Hepatocyte (in vitro differentiated cells): ENCODE results near the gene CPB1. TPM values are rescaled to one million over a fixed set of nuclear protein-coding genes. Genes with fewer than 3 reads are reported as not detected.

Experiments used
- DNase-seq: peaks from one replicate; pipeline ENCODE4 v3.0.0-alpha.2; 2016; ENCODE audit warnings: low spot score
- H2AFZ ChIP-seq: fragments of 200-600 bp; sonication (generic); 2 replicates; pipeline ENCODE4 v1.6.0; 2016; ENCODE audit warnings: antibody characterized with exemption, mild to moderate bottlenecking
- H3K27ac ChIP-seq: fragments of 200-600 bp; sonication (generic); 2 replicates; pipeline ENCODE4 v1.5.1; 2016; ENCODE audit warnings: mild to moderate bottlenecking
- H3K27me3 ChIP-seq: fragments of 200-600 bp; sonication (generic); 2 replicates; pipeline ENCODE4 v1.6.1; 2016
- H3K36me3 ChIP-seq: fragments of 200-600 bp; sonication (generic); replicated peaks from 2 replicates; pipeline ENCODE4 v1.5.1; 2016; ENCODE audit warnings: low read depth; ENCODE audit not compliant: insufficient read depth
- H3K4me1 ChIP-seq: fragments of 200-600 bp; sonication (generic); 2 replicates; pipeline ENCODE4 v1.5.1; 2016; ENCODE audit warnings: mild to moderate bottlenecking, moderate library complexity; ENCODE audit not compliant: insufficient read depth
- H3K4me2 ChIP-seq: fragments of 200-600 bp; sonication (generic); 2 replicates; pipeline ENCODE4 v1.6.0; 2016
- H3K4me3 ChIP-seq: fragments of 200-600 bp; sonication (generic); 2 replicates; pipeline ENCODE4 v1.5.1; 2016; ENCODE audit warnings: mild to moderate bottlenecking
- H3K79me2 ChIP-seq: fragments of 200-600 bp; sonication (generic); 2 replicates; pipeline ENCODE4 v1.6.0; 2017; ENCODE audit warnings: mild to moderate bottlenecking
- H3K9me2 ChIP-seq: fragments of 200-600 bp; sonication (generic); replicated peaks from 2 replicates; pipeline ENCODE4 v1.6.0; 2017; ENCODE audit warnings: mild to moderate bottlenecking; ENCODE audit not compliant: insufficient read depth
- H3K9me3 ChIP-seq: fragments of 200-600 bp; sonication (generic); 2 replicates; pipeline ENCODE4 v1.5.1; 2016; ENCODE audit warnings: low read depth, mild to moderate bottlenecking
- H4K20me1 ChIP-seq: fragments of 200-600 bp; sonication (generic); 2 replicates; pipeline ENCODE4 v1.6.0; 2016; ENCODE audit warnings: mild to moderate bottlenecking; ENCODE audit not compliant: insufficient read depth, poor library complexity, severe bottlenecking
- EZH2 ChIP-seq: fragments of 200-600 bp; sonication (generic); IDR thresholded peaks from 2 replicates; pipeline ENCODE4 v1.6.1; 2016; ENCODE audit warnings: antibody characterized with exemption, mild to moderate bottlenecking, borderline replicate concordance
- EZH2phosphoT487 ChIP-seq: fragments of 200-600 bp; sonication (generic); IDR thresholded peaks from one replicate; pipeline ENCODE4 v1.6.1; 2018; ENCODE audit warnings: antibody characterized with exemption, mild to moderate bottlenecking, low read depth, moderate library complexity; ENCODE audit not compliant: unreplicated experiment, severe bottlenecking
- WGBS: methylation state at CpG from one replicate; pipeline ENCODE4 v1.1.6; 2016; ENCODE audit warnings: low lambda C conversion rate; ENCODE audit errors: missing lambda C conversion rate; 5-methylcytosine and 5-hydroxymethylcytosine counted together
- polyA plus RNA-seq: library from polyadenylated mRNA; unstranded; fragments of >200 nt; fragmentation: Nextera tagmentation; extraction: Ambion mirVana; gene quantifications from 2 replicates; pipeline ENCODE4 v1.2.1, GENCODE V29; 2016
- total RNA-seq: library from RNA; depleted of rRNA; stranded (reverse); fragments of >200 nt; gene quantifications from 2 replicates; pipeline ENCODE4 v1.2.3, GENCODE V29; 2014
- TF ChIP-seq, protein P1 (sequence below): fragments of 200-600 bp; sonication (generic); IDR thresholded peaks from 2 replicates; pipeline ENCODE4 v1.5.1; 2016; ENCODE audit warnings: antibody characterized with exemption, mild to moderate bottlenecking; ENCODE audit not compliant: poor library complexity

CPB1 gene
- total and polyA plus RNA-seq, 2 experiments from 2014 or later: not detected

DNA sequence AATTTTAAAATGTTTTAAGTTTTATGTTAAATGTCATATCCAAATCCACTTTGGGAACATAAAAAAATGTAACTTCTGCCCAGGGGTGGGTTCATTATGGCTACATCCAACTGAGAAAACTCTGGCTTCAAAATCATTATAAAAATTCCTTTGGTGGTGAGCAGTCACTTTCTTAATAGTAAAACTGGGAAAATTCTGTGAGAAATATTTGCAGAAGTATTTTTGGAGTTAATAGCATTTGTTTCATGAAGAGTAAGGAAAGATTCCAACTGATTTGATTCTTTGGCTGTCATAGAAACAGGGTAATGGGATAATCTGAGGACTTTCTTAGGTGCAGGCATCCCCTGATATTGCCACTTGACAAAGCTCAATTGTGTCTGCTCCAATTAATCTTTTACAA, 76.3 kb downstream of the CPB1 start:
- H4K20me1 ChIP-seq: no peaks in the 10 kb centered on the region
- H3K36me3 ChIP-seq: no peaks in the 10 kb centered on the region
- H3K27me3 ChIP-seq: no peaks in the 10 kb centered on the region
- no peaks in the 10 kb centered on the region for H3K79me2 ChIP-seq
- no peak overlapping the region for H3K4me3 ChIP-seq
- H3K4me2 ChIP-seq: no peak overlapping the region
- no peaks in the 10 kb centered on the region for H3K9me2 ChIP-seq
- H3K4me1 ChIP-seq: no peaks in the 10 kb centered on the region
- DNase-seq: no peak
- no peaks in the 10 kb centered on the region for H3K9me3 ChIP-seq
- no peak overlapping the region for H2AFZ ChIP-seq
- H3K27ac ChIP-seq: no peak overlapping the region
- TF ChIP-seq EZH2phosphoT487 (no peak), EZH2 (no peak)
- TF ChIP-seq, protein P1, sequence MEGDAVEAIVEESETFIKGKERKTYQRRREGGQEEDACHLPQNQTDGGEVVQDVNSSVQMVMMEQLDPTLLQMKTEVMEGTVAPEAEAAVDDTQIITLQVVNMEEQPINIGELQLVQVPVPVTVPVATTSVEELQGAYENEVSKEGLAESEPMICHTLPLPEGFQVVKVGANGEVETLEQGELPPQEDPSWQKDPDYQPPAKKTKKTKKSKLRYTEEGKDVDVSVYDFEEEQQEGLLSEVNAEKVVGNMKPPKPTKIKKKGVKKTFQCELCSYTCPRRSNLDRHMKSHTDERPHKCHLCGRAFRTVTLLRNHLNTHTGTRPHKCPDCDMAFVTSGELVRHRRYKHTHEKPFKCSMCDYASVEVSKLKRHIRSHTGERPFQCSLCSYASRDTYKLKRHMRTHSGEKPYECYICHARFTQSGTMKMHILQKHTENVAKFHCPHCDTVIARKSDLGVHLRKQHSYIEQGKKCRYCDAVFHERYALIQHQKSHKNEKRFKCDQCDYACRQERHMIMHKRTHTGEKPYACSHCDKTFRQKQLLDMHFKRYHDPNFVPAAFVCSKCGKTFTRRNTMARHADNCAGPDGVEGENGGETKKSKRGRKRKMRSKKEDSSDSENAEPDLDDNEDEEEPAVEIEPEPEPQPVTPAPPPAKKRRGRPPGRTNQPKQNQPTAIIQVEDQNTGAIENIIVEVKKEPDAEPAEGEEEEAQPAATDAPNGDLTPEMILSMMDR: no peak

DNA sequence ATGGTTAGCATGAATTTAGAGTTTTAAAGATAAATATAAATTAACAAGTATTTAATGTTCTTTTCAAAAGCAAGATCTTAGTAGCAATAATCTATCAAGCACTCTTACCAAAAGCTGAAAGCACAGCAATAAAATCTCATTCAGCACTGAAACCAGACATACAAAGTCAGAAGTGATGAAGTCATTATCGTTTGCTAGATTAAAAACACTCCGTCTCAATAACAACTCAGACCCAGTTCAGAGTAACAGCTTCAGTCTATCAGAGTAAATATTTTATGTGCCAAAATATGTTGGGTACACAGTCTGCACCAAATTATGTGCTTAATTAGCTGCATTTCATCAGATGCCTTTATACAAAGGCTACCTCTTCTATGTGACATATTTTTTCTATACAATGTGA, 79.1 kb downstream of the CPB1 start:
- H3K27ac ChIP-seq: no peak overlapping the region
- H3K4me2 ChIP-seq: no peak overlapping the region
- H3K4me1 ChIP-seq: no peaks in the 10 kb centered on the region
- H3K4me3 ChIP-seq: no peak overlapping the region
- no peaks in the 10 kb centered on the region for H4K20me1 ChIP-seq
- 78% methylated on average over 2 of the region's 2 CpGs for WGBS
- no peaks in the 10 kb centered on the region for H3K9me2 ChIP-seq
- no peak for DNase-seq
- TF ChIP-seq, protein P1: no peak
- TF ChIP-seq EZH2 (no peak), EZH2phosphoT487 (no peak)
- H3K9me3 ChIP-seq: no peaks in the 10 kb centered on the region
- H3K79me2 ChIP-seq: no peaks in the 10 kb centered on the region
- H3K36me3 ChIP-seq: no peaks in the 10 kb centered on the region
- no peak overlapping the region for H2AFZ ChIP-seq
- H3K27me3 ChIP-seq: no peaks in the 10 kb centered on the region

Other genes starting within 250 kb of the CPB1 start
- gene AGTR1, start 129.9 kb upstream of the CPB1 start, total RNA-seq: 8.0 and 11.2 TPM in 2 replicates
- 6.1 and 10.9 TPM in 2 replicates for gene AGTR1, start 129.9 kb upstream of the CPB1 start, polyA plus RNA-seq
- 0.08 and 1.1 TPM in 2 replicates for gene CPA3, start 37.5 kb downstream of the CPB1 start, total RNA-seq
- gene CPA3, start 37.5 kb downstream of the CPB1 start, polyA plus RNA-seq: 0.68 TPM in 1 of 2 replicates, not detected in the other
- 50.3 and 51.8 TPM in 2 replicates for gene GYG1, start 163.7 kb downstream of the CPB1 start, total RNA-seq
- gene GYG1, start 163.7 kb downstream of the CPB1 start, polyA plus RNA-seq: 26.2 and 27.5 TPM in 2 replicates